ENCODE data around the gene NKIRAS1.

Gene NKIRAS1

DNA sequence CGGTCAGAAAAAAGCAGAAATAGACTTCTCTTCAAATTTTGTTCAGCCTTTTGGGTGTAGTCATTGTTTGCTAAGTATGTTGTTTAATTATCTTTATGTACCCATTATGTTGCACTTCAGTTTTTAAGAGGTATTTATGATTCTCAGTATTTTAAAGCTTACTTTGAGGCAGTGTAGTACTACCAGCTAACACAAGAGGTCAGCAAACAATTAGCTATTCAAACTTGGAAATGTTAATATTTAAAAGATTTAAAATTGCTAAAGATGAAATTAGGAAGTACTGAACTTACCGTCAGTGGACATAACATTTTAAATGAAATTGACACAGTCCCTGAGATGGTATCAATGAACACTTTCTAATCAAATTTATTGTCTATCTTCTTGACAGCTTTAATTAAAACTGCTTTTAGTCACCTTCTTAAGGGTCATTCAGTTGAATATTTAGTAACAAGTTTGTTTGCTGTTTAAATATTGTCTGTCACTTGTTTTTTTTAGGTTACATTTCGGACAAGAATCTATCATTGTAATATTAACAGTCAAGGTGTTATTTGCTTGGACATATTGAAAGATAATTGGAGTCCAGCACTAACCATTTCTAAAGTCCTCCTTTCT, 28.1 kb downstream of the NKIRAS1 start:
- H3K4me2 ChIP-seq (ENCODE audit: low read length, poor library complexity, severe bottlenecking): no peak overlapping the region
- H2AK5ac ChIP-seq (ENCODE audit: low read length, severe bottlenecking): no peak overlapping the region
- no peak overlapping the region for H3K18ac ChIP-seq (ENCODE audit: low read depth in 1 of 2, low read length in 2 of 2)
- H3K4ac ChIP-seq (ENCODE audit: low read depth in 1 of 2, low read length in 2 of 2): no peak overlapping the region
- no peak overlapping the region for H2BK12ac ChIP-seq (ENCODE audit: low read length in 2 of 2)
- H3K9me3 ChIP-seq (ENCODE audit: control insufficient read depth, low read length): no peaks in the 10 kb centered on the region
- no peak overlapping the region for H3K23ac ChIP-seq (ENCODE audit: low read length in 2 of 2)
- no peak overlapping the region for H3K27ac ChIP-seq (ENCODE audit: low read length, poor library complexity, severe bottlenecking)
- H3K4me1 ChIP-seq (ENCODE audit: control insufficient read depth, insufficient read depth, low read depth, low read length): no peaks in the 10 kb centered on the region
- H3K9ac ChIP-seq (ENCODE audit: low read length): peak overlapping the region; percentile 17
- no peak overlapping the region for H4K8ac ChIP-seq (ENCODE audit: low read length)
- no peak overlapping the region for H3K14ac ChIP-seq (ENCODE audit: low read length in 2 of 2)
- peaks cover 3 to 62% of the 10 kb centered on the region in 2 experiments for H3K36me3 ChIP-seq (ENCODE audit: control insufficient read depth in 1 of 2, insufficient read depth in 2 of 2, low read depth in 1 of 2, low read length in 2 of 2)
- no peak overlapping the region for H2AFZ ChIP-seq (ENCODE audit: low read depth, low read length)
- no peak overlapping the region for H2BK120ac ChIP-seq (ENCODE audit: low read depth, low read length)
- WGBS: no CpG with 5 or more reads among the region's 3 CpGs
- H4K91ac ChIP-seq (ENCODE audit: low read length): no peak overlapping the region
- no peak overlapping the region for H3K4me3 ChIP-seq (ENCODE audit: insufficient read depth in 1 of 2, low read depth in 1 of 2, low read length in 2 of 2)
- no peaks in the 10 kb centered on the region for H3K27me3 ChIP-seq (ENCODE audit: control insufficient read depth in 1 of 2, insufficient read depth in 1 of 2, low read length in 2 of 2)
- H3K79me1 ChIP-seq (replicated peaks; ENCODE audit: low read length, poor library complexity, severe bottlenecking): peaks cover 29% of the 10 kb centered on the region
- no peak overlapping the region for H2BK15ac ChIP-seq (ENCODE audit: low read depth, poor library complexity, severe bottlenecking)
- no peak overlapping the region for H2BK5ac ChIP-seq (ENCODE audit: low read depth, low read length, poor library complexity, severe bottlenecking)
- DNase-seq: peak; percentile 57

DNA sequence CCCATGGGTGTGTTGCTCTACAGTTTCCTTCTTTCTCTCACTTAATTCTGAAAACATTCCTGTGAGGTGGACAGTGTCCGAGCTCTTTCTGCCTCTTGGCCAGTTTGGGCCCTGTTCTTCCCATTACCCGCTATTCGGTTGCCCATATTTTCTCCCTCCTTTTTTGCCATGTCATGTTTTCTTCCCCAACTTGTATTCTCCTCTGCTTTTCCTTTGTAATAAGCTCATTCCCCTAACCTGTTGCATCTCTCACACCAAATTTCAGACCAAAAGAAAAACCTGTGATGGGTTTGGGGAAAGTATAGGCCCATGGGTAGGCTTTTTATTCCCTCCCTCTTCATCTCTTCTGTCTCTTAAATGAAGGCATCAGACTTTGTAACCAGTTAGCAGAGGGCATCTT, 30.5 kb downstream of the NKIRAS1 start:
- Histone ChIP-seq H3K9me3 (ENCODE audit: control insufficient read depth, low read length) (no peaks in the 10 kb centered on the region), H4K91ac (ENCODE audit: low read length) (no peak overlapping the region), H2BK12ac (ENCODE audit: low read length in 2 of 2) (no peak overlapping the region), H2AFZ (ENCODE audit: low read depth, low read length) (no peak overlapping the region), H3K79me1 (replicated peaks; ENCODE audit: low read length, poor library complexity, severe bottlenecking) (peaks cover 38% of the 10 kb centered on the region), H2AK5ac (ENCODE audit: low read length, severe bottlenecking) (no peak overlapping the region), H3K14ac (ENCODE audit: low read length in 2 of 2) (no peak overlapping the region), H3K36me3 (ENCODE audit: control insufficient read depth in 1 of 2, insufficient read depth in 2 of 2, low read depth in 1 of 2, low read length in 2 of 2) (peaks cover 11 to 52% of the 10 kb centered on the region in 2 experiments), H2BK15ac (ENCODE audit: low read depth, poor library complexity, severe bottlenecking) (no peak overlapping the region), H2BK120ac (ENCODE audit: low read depth, low read length) (no peak overlapping the region), H4K8ac (ENCODE audit: low read length) (no peak overlapping the region), H3K4me1 (ENCODE audit: control insufficient read depth, insufficient read depth, low read depth, low read length) (peaks cover 1% of the 10 kb centered on the region), H3K9ac (ENCODE audit: low read length) (no peak overlapping the region), H3K4me2 (ENCODE audit: low read length, poor library complexity, severe bottlenecking) (no peak overlapping the region), H3K18ac (ENCODE audit: low read depth in 1 of 2, low read length in 2 of 2) (no peak overlapping the region), H3K27me3 (ENCODE audit: control insufficient read depth in 1 of 2, insufficient read depth in 1 of 2, low read length in 2 of 2) (no peaks in the 10 kb centered on the region), H3K27ac (ENCODE audit: low read length, poor library complexity, severe bottlenecking) (no peak overlapping the region), H3K4ac (ENCODE audit: low read depth in 1 of 2, low read length in 2 of 2) (no peak overlapping the region), H3K4me3 (ENCODE audit: insufficient read depth in 1 of 2, low read depth in 1 of 2, low read length in 2 of 2) (no peak overlapping the region), H3K23ac (ENCODE audit: low read length in 2 of 2) (no peak overlapping the region), H2BK5ac (ENCODE audit: low read depth, low read length, poor library complexity, severe bottlenecking) (no peak overlapping the region)
- WGBS: 95% methylated on average over 3 of the region's 3 CpGs
- DNase-seq: no peak

DNA sequence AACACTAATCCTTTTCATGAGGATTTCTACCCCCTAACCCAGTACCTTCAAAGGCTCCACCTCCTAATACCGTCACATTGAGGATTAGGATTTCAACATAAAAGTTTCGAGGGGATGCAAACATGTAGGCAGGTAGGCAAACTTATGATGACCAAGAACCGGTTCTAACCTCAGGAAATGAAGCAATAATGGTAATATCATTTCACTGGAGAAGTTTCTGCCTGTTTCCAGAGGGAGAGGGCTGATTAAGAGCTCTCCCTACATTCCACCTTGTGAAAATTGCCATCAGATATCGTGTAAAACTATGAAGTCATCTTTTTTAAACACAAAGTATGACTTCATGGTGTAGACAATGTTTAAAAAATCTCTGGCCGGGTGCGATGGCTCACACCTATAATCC, 31.6 kb downstream of the NKIRAS1 start:
- H3K23ac ChIP-seq (ENCODE audit: low read length in 2 of 2): no peak overlapping the region
- H3K36me3 ChIP-seq (ENCODE audit: control insufficient read depth in 1 of 2, insufficient read depth in 2 of 2, low read depth in 1 of 2, low read length in 2 of 2): peaks cover 11 to 41% of the 10 kb centered on the region in 2 experiments
- no peak overlapping the region for H4K91ac ChIP-seq (ENCODE audit: low read length)
- no peak overlapping the region for H2AK5ac ChIP-seq (ENCODE audit: low read length, severe bottlenecking)
- H2BK5ac ChIP-seq (ENCODE audit: low read depth, low read length, poor library complexity, severe bottlenecking): no peak overlapping the region
- H3K79me1 ChIP-seq (replicated peaks; ENCODE audit: low read length, poor library complexity, severe bottlenecking): peaks cover 37% of the 10 kb centered on the region
- H3K4me2 ChIP-seq (ENCODE audit: low read length, poor library complexity, severe bottlenecking): no peak overlapping the region
- no peaks in the 10 kb centered on the region for H3K9me3 ChIP-seq (ENCODE audit: control insufficient read depth, low read length)
- no peak overlapping the region for H2BK12ac ChIP-seq (ENCODE audit: low read length in 2 of 2)
- H3K9ac ChIP-seq (ENCODE audit: low read length): no peak overlapping the region
- no peak overlapping the region for H3K4ac ChIP-seq (ENCODE audit: low read depth in 1 of 2, low read length in 2 of 2)
- no peak for DNase-seq
- no peak overlapping the region for H2BK120ac ChIP-seq (ENCODE audit: low read depth, low read length)
- H3K27me3 ChIP-seq (ENCODE audit: control insufficient read depth in 1 of 2, insufficient read depth in 1 of 2, low read length in 2 of 2): no peaks in the 10 kb centered on the region
- WGBS: 97% methylated on average over 5 of the region's 6 CpGs
- no peak overlapping the region for H4K8ac ChIP-seq (ENCODE audit: low read length)
- H2BK15ac ChIP-seq (ENCODE audit: low read depth, poor library complexity, severe bottlenecking): no peak overlapping the region
- H3K14ac ChIP-seq (ENCODE audit: low read length in 2 of 2): no peak overlapping the region
- no peak overlapping the region for H3K18ac ChIP-seq (ENCODE audit: low read depth in 1 of 2, low read length in 2 of 2)
- no peak overlapping the region for H2AFZ ChIP-seq (ENCODE audit: low read depth, low read length)
- H3K4me3 ChIP-seq (ENCODE audit: insufficient read depth in 1 of 2, low read depth in 1 of 2, low read length in 2 of 2): no peak overlapping the region
- H3K4me1 ChIP-seq (ENCODE audit: control insufficient read depth, insufficient read depth, low read depth, low read length): peaks cover 1% of the 10 kb centered on the region
- H3K27ac ChIP-seq (ENCODE audit: low read length, poor library complexity, severe bottlenecking): no peak overlapping the region

DNA sequence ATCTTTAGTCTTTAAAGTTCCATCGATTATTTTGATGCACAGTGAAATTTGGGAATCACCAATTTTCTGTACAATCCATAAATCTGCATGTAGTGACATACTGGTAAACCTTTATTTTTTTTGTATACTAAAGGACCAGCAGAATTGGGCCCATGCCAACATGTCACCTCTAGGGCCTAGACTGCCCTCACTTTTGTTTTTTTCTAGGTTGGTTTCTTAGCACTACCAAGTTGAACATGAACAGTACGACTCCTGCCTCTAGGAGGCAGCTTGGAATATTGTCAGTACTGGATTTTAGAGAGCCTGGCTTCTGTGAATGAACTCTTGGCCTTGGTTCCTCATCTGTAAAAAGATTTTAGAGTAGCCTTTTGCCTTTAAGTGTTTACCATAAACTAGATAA, 32.3 kb downstream of the NKIRAS1 start:
- no peak overlapping the region for H4K8ac ChIP-seq (ENCODE audit: low read length)
- no peak overlapping the region for H2BK5ac ChIP-seq (ENCODE audit: low read depth, low read length, poor library complexity, severe bottlenecking)
- no peak overlapping the region for H3K14ac ChIP-seq (ENCODE audit: low read length in 2 of 2)
- no peak overlapping the region for H2AK5ac ChIP-seq (ENCODE audit: low read length, severe bottlenecking)
- DNase-seq: no peak
- H3K27me3 ChIP-seq (ENCODE audit: control insufficient read depth in 1 of 2, insufficient read depth in 1 of 2, low read length in 2 of 2): no peaks in the 10 kb centered on the region
- H3K4me2 ChIP-seq (ENCODE audit: low read length, poor library complexity, severe bottlenecking): no peak overlapping the region
- H3K4me1 ChIP-seq (ENCODE audit: control insufficient read depth, insufficient read depth, low read depth, low read length): peaks cover 1% of the 10 kb centered on the region
- no peaks in the 10 kb centered on the region for H3K9me3 ChIP-seq (ENCODE audit: control insufficient read depth, low read length)
- no peak overlapping the region for H2AFZ ChIP-seq (ENCODE audit: low read depth, low read length)
- no peak overlapping the region for H3K9ac ChIP-seq (ENCODE audit: low read length)
- no peak overlapping the region for H3K18ac ChIP-seq (ENCODE audit: low read depth in 1 of 2, low read length in 2 of 2)
- peaks cover 36% of the 10 kb centered on the region for H3K79me1 ChIP-seq (replicated peaks; ENCODE audit: low read length, poor library complexity, severe bottlenecking)
- H3K23ac ChIP-seq (ENCODE audit: low read length in 2 of 2): no peak overlapping the region
- H3K4ac ChIP-seq (ENCODE audit: low read depth in 1 of 2, low read length in 2 of 2): no peak overlapping the region
- H2BK120ac ChIP-seq (ENCODE audit: low read depth, low read length): no peak overlapping the region
- H2BK15ac ChIP-seq (ENCODE audit: low read depth, poor library complexity, severe bottlenecking): no peak overlapping the region
- H3K36me3 ChIP-seq (ENCODE audit: control insufficient read depth in 1 of 2, insufficient read depth in 2 of 2, low read depth in 1 of 2, low read length in 2 of 2): peaks cover 11 to 36% of the 10 kb centered on the region in 2 experiments
- H4K91ac ChIP-seq (ENCODE audit: low read length): no peak overlapping the region
- no peak overlapping the region for H3K4me3 ChIP-seq (ENCODE audit: insufficient read depth in 1 of 2, low read depth in 1 of 2, low read length in 2 of 2)
- no peak overlapping the region for H2BK12ac ChIP-seq (ENCODE audit: low read length in 2 of 2)
- no peak overlapping the region for H3K27ac ChIP-seq (ENCODE audit: low read length, poor library complexity, severe bottlenecking)
- 100% methylated on average over 1 of the region's 2 CpGs for WGBS

All from mesenchymal stem cell (in vitro differentiated cells and primary cell).